ENCODE measurements around the gene RAB3B.

DNA sequence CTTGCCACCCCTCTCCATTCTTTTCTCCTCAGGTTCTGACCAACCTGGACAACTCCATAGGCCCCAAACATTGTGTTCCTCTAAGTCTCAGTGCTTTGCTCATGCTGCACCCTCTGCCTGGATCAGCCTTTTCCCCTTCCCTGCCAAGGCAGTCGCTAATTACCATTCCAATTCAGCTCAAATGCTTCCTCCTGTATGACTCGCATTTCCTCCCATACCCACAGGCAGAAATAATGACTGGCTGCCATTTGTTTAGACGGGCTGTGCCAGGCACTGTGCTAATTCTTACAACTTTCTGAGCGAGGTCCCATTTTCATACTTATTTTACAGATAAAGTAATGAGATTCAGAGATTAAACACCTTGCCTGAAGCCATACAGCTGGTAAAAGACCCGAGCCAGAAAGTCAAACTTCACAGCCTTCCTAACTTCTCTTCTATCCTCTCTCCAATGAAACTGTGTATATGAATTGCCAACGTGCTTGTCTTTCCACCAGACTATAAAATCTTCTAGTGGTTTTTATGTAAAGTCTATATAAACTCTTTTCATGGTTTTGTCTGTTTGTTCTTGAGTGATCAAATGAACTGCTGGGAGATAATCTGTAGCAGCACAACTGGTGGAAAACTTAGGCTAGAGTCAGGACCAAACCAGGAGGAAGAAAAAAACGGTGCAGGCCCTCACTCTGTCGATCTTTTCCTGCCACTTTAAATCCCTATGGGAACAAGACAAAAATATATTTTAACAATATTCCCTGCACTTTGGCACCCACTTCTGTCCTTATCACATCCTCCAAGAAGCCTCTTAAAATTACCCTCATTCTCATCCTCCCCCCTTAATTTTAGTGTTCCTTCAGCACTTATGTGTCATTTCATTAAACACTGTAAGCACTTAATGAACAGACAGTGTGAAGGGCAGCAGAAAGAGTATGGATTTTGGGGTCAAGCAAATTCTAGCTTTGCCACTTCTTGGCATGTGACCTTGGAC lies 33.7 kb downstream of the RAB3B start:
- TF ChIP-seq, protein P1, sequence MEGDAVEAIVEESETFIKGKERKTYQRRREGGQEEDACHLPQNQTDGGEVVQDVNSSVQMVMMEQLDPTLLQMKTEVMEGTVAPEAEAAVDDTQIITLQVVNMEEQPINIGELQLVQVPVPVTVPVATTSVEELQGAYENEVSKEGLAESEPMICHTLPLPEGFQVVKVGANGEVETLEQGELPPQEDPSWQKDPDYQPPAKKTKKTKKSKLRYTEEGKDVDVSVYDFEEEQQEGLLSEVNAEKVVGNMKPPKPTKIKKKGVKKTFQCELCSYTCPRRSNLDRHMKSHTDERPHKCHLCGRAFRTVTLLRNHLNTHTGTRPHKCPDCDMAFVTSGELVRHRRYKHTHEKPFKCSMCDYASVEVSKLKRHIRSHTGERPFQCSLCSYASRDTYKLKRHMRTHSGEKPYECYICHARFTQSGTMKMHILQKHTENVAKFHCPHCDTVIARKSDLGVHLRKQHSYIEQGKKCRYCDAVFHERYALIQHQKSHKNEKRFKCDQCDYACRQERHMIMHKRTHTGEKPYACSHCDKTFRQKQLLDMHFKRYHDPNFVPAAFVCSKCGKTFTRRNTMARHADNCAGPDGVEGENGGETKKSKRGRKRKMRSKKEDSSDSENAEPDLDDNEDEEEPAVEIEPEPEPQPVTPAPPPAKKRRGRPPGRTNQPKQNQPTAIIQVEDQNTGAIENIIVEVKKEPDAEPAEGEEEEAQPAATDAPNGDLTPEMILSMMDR (conservative IDR thresholded peaks at IDR 0.05; ENCODE audit: low read length) = no peak
- no peak for TF ChIP-seq EZH2phosphoT487 (IDR thresholded peaks at IDR 0.05; ENCODE audit: borderline replicate concordance)

All from Loucy (cell line).